Measurements from ENCODE around the gene ST6GAL2. TPM values are rescaled to one million over a fixed set of nuclear protein-coding genes. Genes with fewer than 3 reads are reported as not detected.

The ST6GAL2 gene
- polyA plus RNA-seq, 1 of the 3 experiments (the other 2 are of a cell fraction), result 0.77 TPM

DNA sequence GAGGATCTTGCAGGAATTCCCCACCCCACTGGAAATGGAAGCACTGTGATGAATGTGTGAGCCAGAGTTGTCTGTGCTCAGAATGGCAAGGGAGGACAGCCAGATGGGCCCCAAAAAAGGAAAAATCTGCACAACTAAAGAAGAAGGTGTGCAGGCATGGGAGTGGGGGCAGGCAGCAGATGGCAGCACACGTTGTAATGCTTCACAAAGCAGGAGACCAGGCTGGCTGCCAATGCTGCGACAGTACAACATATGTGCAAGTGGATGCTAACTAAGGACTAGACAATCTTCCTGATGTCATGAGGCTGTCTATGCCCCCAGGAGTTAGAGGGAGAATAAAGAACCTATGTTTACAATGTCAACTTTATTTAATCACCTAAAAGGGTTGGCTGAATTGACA lies 27.2 kb downstream of the ST6GAL2 start:
- no peak overlapping the region for H3K27ac ChIP-seq (ENCODE audit: low read depth in 2 of 2, low read length in 1 of 2)
- TF ChIP-seq NRF1 (IDR thresholded peaks at IDR 0.05; ENCODE audit: low read depth, low read length), result no peak
- no peak for TF ChIP-seq FOXM1 (IDR thresholded peaks at IDR 0.05; ENCODE audit: low read depth)
- TF ChIP-seq NFIC (IDR thresholded peaks at IDR 0.05; ENCODE audit: borderline replicate concordance), result no peak
- TF ChIP-seq POLR2AphosphoS5 (IDR thresholded peaks at IDR 0.05; ENCODE audit: low read depth, low read length), result no peak

DNA sequence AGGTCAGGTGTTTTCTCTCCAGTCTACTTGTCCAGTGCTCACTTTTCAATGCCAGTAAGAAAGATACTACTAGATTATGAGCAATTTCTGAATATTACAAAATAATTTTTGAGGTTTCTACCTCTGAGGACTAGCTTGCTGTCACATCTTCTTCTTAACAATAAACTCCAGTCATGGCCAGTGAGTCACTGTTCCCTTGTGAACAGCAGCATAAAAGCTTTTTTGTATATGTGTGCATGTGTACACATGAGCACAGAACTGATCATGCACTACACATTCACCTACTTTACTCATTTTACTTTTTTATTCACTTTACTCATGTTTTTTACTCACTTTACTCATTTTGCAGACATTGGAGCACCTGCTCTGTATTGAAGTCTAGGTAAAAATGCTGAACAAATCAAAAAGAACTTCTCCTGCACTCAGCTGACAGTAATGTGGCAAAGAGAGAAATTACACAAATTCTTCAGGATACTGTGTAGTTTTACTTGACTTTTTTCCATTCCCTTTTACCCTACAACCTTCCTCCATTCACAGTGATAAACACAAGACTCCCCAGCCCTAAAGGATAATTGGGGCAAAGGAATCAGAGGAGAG lies 28.0 kb downstream of the ST6GAL2 start:
- CTCF ChIA-PET, result interaction anchor here (1.0 to 1.1 kb wide), 3 partner anchors 28 to 220 kb away, joined by 3 read pairs; partner anchors contain the start of gene ST6GAL2
- Histone ChIP-seq H3K27me3 (ENCODE audit: insufficient read depth) (no peaks in the 10 kb centered on the region), H2AFZ (ENCODE audit: low read depth) (no peak overlapping the region), H4K20me1 (ENCODE audit: insufficient read depth) (no peaks in the 10 kb centered on the region), H3K36me3 (replicated peaks in 1 of 2; ENCODE audit: control insufficient read depth in 1 of 2, insufficient read depth in 2 of 2, low read length in 1 of 2) (no peaks in the 10 kb centered on the region), H3K9ac (no peak overlapping the region), H3F3A (replicated peaks; ENCODE audit: insufficient read depth) (no peaks in the 10 kb centered on the region), H3K4me2 (no peak overlapping the region), H3K4me1 (ENCODE audit: control insufficient read depth in 1 of 2, insufficient read depth in 2 of 2, low read depth in 1 of 2, low read length in 1 of 2) (peaks cover 0 to 11% of the 10 kb centered on the region in 2 experiments; a peak in 2 of 4 replicates), H3K4me3 (ENCODE audit: low read depth in 2 of 2, low read length in 1 of 2) (no peak overlapping the region), H3K27ac (ENCODE audit: low read depth in 2 of 2, low read length in 1 of 2) (no peak overlapping the region), H3K79me2 (ENCODE audit: insufficient read depth) (no peaks in the 10 kb centered on the region), H3K9me3 (no peaks in the 10 kb centered on the region), H3K9me2 (no peaks in the 10 kb centered on the region)
- POLR2A ChIA-PET, result no interaction called here
- DNase-seq, result no peak
- TF ChIP-seq EP300 (IDR thresholded peaks at IDR 0.05; ENCODE audit: borderline replicate concordance in 1 of 2, low read depth in 1 of 2, low read length in 1 of 2) (no peak), RCOR1 (IDR thresholded peaks at IDR 0.05; ENCODE audit: low read length) (no peak), GABPA (IDR thresholded peaks at IDR 0.05; ENCODE audit: low read depth) (no peak), RXRA (IDR thresholded peaks at IDR 0.05; ENCODE audit: borderline replicate concordance, low read depth) (no peak), CHD2 (IDR thresholded peaks at IDR 0.05; ENCODE audit: low read length, partially characterized antibody) (no peak), MXI1 (IDR thresholded peaks at IDR 0.05; ENCODE audit: low read depth, low read length) (no peak), NFIC (IDR thresholded peaks at IDR 0.05; ENCODE audit: borderline replicate concordance) (no peak), ELF1 (IDR thresholded peaks at IDR 0.05) (no peak), SMC3 (IDR thresholded peaks at IDR 0.05; ENCODE audit: low read depth, low read length) (no peak), PBX3 (IDR thresholded peaks at IDR 0.05) (no peak), CTCF (IDR thresholded peaks at IDR 0.05) (no peak), GATA2 (CRISPR knock-in tag; IDR thresholded peaks at IDR 0.05) (no peak), ZBTB33 (IDR thresholded peaks at IDR 0.05; ENCODE audit: borderline replicate concordance, low read depth) (no peak)

More for the DNA sequence above, 27.2 kb downstream of the ST6GAL2 start:
- Histone ChIP-seq H3K9me3 (no peaks in the 10 kb centered on the region), H3K27me3 (ENCODE audit: insufficient read depth) (no peaks in the 10 kb centered on the region), H3F3A (replicated peaks; ENCODE audit: insufficient read depth) (no peaks in the 10 kb centered on the region), H4K20me1 (ENCODE audit: insufficient read depth) (no peaks in the 10 kb centered on the region), H3K36me3 (replicated peaks in 1 of 2; ENCODE audit: control insufficient read depth in 1 of 2, insufficient read depth in 2 of 2, low read length in 1 of 2) (no peaks in the 10 kb centered on the region), H3K4me2 (no peak overlapping the region), H2AFZ (ENCODE audit: low read depth) (no peak overlapping the region), H3K79me2 (ENCODE audit: insufficient read depth) (no peaks in the 10 kb centered on the region), H3K4me3 (ENCODE audit: low read depth in 2 of 2, low read length in 1 of 2) (no peak overlapping the region), H3K4me1 (ENCODE audit: control insufficient read depth in 1 of 2, insufficient read depth in 2 of 2, low read depth in 1 of 2, low read length in 1 of 2) (peaks cover 0 to 3% of the 10 kb centered on the region in 2 experiments; a peak in 2 of 4 replicates), H3K9me2 (no peaks in the 10 kb centered on the region), H3K9ac (no peak overlapping the region)
- ChIA-PET CTCF (interaction anchor here (1.0 kb wide), 1 partner anchor 27 kb away, joined by 3 read pairs; the partner anchor contains the start of gene ST6GAL2), POLR2A (no interaction called here)
- 18% methylated on average over 2 of the region's 2 CpGs for WGBS (ENCODE audit: low lambda C conversion rate)
- no peak for DNase-seq
